Measurements from ENCODE around the gene TRPM3.

Gene TRPM3

GRCh38 chr9:70696694-70697335 is 424.6 kb downstream of the TRPM3 start:
- H3K4me3 ChIP-seq (IDR thresholded peaks at IDR 0.05; ENCODE audit: insufficient read depth, low read depth, low read length): no peak overlapping the region
- no peaks in the 10 kb centered on the region for H4K20me1 ChIP-seq (ENCODE audit: insufficient read depth)
- H3K36me3 ChIP-seq (ENCODE audit: insufficient read depth): no peaks in the 10 kb centered on the region
- H3K79me2 ChIP-seq (ENCODE audit: insufficient read depth, low read depth): no peaks in the 10 kb centered on the region
- H3K9ac ChIP-seq: no peak overlapping the region
- H3K27me3 ChIP-seq (ENCODE audit: insufficient read depth, low read depth): no peaks in the 10 kb centered on the region
- no peaks in the 10 kb centered on the region for H3K4me1 ChIP-seq (ENCODE audit: low read depth, poor library complexity, severe bottlenecking)
- H3K4me2 ChIP-seq: no peak overlapping the region
- TF ChIP-seq CTCF (conservative IDR thresholded peaks at IDR 0.05; ENCODE audit: low read depth, low read length): no peak
- no peak overlapping the region for H3K27ac ChIP-seq
- no peak overlapping the region for H2AFZ ChIP-seq (ENCODE audit: low read depth)

- Histone ChIP-seq H3K4me1 (ENCODE audit: low read depth, poor library complexity, severe bottlenecking) (no peaks in the 10 kb centered on the region), H3K4me3 (IDR thresholded peaks at IDR 0.05; ENCODE audit: insufficient read depth, low read depth, low read length) (no peak overlapping the region), H3K27ac (no peak overlapping the region), H3K36me3 (ENCODE audit: insufficient read depth) (no peaks in the 10 kb centered on the region), H4K20me1 (ENCODE audit: insufficient read depth) (no peaks in the 10 kb centered on the region), H2AFZ (ENCODE audit: low read depth) (no peak overlapping the region), H3K27me3 (ENCODE audit: insufficient read depth, low read depth) (no peaks in the 10 kb centered on the region), H3K79me2 (ENCODE audit: insufficient read depth, low read depth) (no peaks in the 10 kb centered on the region), H3K4me2 (no peak overlapping the region), H3K9ac (no peak overlapping the region)
- TF ChIP-seq CTCF (conservative IDR thresholded peaks at IDR 0.05; ENCODE audit: low read depth, low read length): no peak
Measured at GRCh38 chr9:70694758-70695157, 426.7 kb downstream of the TRPM3 start.

GRCh38 chr9:70693186-70693585 is 428.2 kb downstream of the TRPM3 start:
- no peak for TF ChIP-seq CTCF (conservative IDR thresholded peaks at IDR 0.05; ENCODE audit: low read depth, low read length)
- Histone ChIP-seq H3K4me2 (no peak overlapping the region), H2AFZ (ENCODE audit: low read depth) (no peak overlapping the region), H3K4me3 (IDR thresholded peaks at IDR 0.05; ENCODE audit: insufficient read depth, low read depth, low read length) (no peak overlapping the region), H3K4me1 (ENCODE audit: low read depth, poor library complexity, severe bottlenecking) (no peaks in the 10 kb centered on the region), H3K36me3 (ENCODE audit: insufficient read depth) (no peaks in the 10 kb centered on the region), H3K79me2 (ENCODE audit: insufficient read depth, low read depth) (no peaks in the 10 kb centered on the region), H3K27ac (no peak overlapping the region), H3K9ac (no peak overlapping the region), H3K27me3 (ENCODE audit: insufficient read depth, low read depth) (no peaks in the 10 kb centered on the region), H4K20me1 (ENCODE audit: insufficient read depth) (no peaks in the 10 kb centered on the region)

- no peak for TF ChIP-seq CTCF (conservative IDR thresholded peaks at IDR 0.05; ENCODE audit: low read depth, low read length)
- H3K27me3 ChIP-seq (ENCODE audit: insufficient read depth, low read depth): no peaks in the 10 kb centered on the region
- no peak overlapping the region for H3K9ac ChIP-seq
- no peaks in the 10 kb centered on the region for H3K36me3 ChIP-seq (ENCODE audit: insufficient read depth)
- no peak overlapping the region for H2AFZ ChIP-seq (ENCODE audit: low read depth)
- no peaks in the 10 kb centered on the region for H3K79me2 ChIP-seq (ENCODE audit: insufficient read depth, low read depth)
- H4K20me1 ChIP-seq (ENCODE audit: insufficient read depth): no peaks in the 10 kb centered on the region
- H3K4me1 ChIP-seq (ENCODE audit: low read depth, poor library complexity, severe bottlenecking): no peaks in the 10 kb centered on the region
- no peak overlapping the region for H3K4me3 ChIP-seq (IDR thresholded peaks at IDR 0.05; ENCODE audit: insufficient read depth, low read depth, low read length)
- H3K4me2 ChIP-seq: no peak overlapping the region
- no peak overlapping the region for H3K27ac ChIP-seq
Measured at GRCh38 chr9:70692431-70692830, 429.0 kb downstream of the TRPM3 start.

All from KMS-11 (cell line).